Ectodermal cell (in vitro differentiated cells): ENCODE results near the gene SLC23A3.

Experiments
- H3K27ac ChIP-seq: 2 replicates; pipeline ENCODE4 v1.7.0; 2013; ENCODE audit warnings: mild to moderate bottlenecking, low read depth, low read length; ENCODE audit not compliant: insufficient read depth, poor library complexity, severe bottlenecking
- H3K27me3 ChIP-seq: 2 replicates; pipeline ENCODE4 v1.7.0; 2013; ENCODE audit warnings: mild to moderate bottlenecking, low read length; ENCODE audit not compliant: insufficient read depth, control insufficient read depth, poor library complexity, severe bottlenecking
- H3K36me3 ChIP-seq: one replicate; pipeline ENCODE4 v1.7.0; 2013; ENCODE audit warnings: low read length; ENCODE audit not compliant: control insufficient read depth, insufficient read depth
- H3K4me1 ChIP-seq: one replicate; pipeline ENCODE4 v1.7.0; 2013; ENCODE audit warnings: low read length; ENCODE audit not compliant: control insufficient read depth, insufficient read depth
- H3K4me3 ChIP-seq: 2 replicates; pipeline ENCODE4 v1.7.0; 2013; ENCODE audit warnings: low read depth, low read length, control low read depth; ENCODE audit not compliant: insufficient read depth
- H3K9me3 ChIP-seq: 2 replicates; pipeline ENCODE4 v1.7.0; 2013; ENCODE audit warnings: mild to moderate bottlenecking, low read length, moderate library complexity; ENCODE audit not compliant: control insufficient read depth
- WGBS, 2 experiments: methylation state at CpG; one replicate each; pipeline ENCODE4 v1.1.7; 2013; ENCODE audit warnings: missing lambda C conversion rate in 2 of 2; 5-methylcytosine and 5-hydroxymethylcytosine counted together

SLC23A3 gene

DNA sequence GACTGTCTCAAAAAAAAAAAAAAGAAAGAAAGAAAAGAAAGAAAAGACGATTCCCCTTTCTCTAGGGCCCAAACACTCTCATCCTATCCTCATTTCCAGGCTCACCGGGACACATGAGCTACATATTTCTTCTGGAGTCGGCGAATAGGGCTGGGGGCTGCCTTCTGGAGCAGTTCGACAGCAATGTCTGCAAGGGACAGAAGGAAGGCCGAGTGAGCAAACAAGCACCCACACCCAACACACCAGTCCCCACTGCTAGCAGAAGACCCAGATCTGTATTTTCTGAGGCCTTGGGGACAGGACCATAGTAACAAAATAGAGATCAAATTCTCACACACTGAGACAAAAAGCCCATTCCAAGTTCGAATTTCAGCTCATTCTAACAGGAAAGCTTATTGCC, 5.7 kb upstream of the SLC23A3 start:
- Histone ChIP-seq H3K36me3 (peaks cover 11% of the 10 kb centered on the region), H3K4me1 (peaks cover 15% of the 10 kb centered on the region), H3K4me3 (peak overlapping the region; percentile 88), H3K9me3 (no peaks in the 10 kb centered on the region), H3K27me3 (no peaks in the 10 kb centered on the region), H3K27ac (no peak overlapping the region)
- WGBS, 2 experiments: 90 to 91% methylated on average over 7 of the region's 7 CpGs

DNA sequence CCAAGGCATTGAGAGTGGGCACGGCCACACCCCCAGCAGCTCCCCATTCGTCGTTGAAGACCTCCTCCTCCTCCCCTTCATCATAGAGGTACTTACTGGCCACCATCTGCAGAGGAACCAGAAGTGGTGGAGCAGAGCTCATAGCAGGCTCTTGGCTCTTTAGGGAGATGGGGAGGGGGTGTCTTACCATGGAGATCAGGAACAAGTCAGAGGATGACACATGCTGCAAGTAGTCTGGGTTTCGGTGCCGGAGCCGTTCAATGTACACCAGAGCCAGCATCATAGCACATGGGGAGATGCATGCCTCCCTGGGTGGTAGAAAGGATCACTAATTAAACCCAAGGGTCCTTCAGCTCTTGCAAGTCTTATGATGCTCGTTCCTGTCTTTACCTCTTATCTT, 5.0 kb upstream of the SLC23A3 start:
- WGBS, 2 experiments: 92 to 93% methylated on average over 7 of the region's 7 CpGs
- Histone ChIP-seq H3K9me3 (no peaks in the 10 kb centered on the region), H3K4me1 (peaks cover 15% of the 10 kb centered on the region), H3K27ac (no peak overlapping the region), H3K27me3 (no peaks in the 10 kb centered on the region), H3K36me3 (peaks cover 4% of the 10 kb centered on the region), H3K4me3 (no peak overlapping the region)

DNA sequence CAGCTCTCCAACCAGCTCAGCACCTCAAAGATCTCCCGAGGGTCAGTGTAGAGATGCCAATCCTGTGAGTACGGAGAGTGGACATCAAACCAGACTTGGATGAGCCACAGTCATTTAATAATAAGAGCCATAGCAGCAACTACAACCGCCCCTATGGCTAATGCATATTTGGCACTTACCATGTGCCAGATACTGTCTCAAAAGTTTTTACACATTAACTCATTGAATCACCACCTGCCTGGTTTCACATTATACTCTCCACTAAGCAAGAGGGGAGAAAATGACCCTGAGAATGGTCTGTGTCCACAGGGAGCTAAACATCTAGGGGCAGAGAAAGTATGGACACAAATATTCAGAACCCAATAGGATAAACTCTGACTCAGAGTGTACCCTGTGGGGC, 4.3 kb upstream of the SLC23A3 start:
- no peaks in the 10 kb centered on the region for H3K36me3 ChIP-seq
- H3K27me3 ChIP-seq: no peaks in the 10 kb centered on the region
- peaks cover 12% of the 10 kb centered on the region for H3K4me1 ChIP-seq
- no peaks in the 10 kb centered on the region for H3K9me3 ChIP-seq
- no peak overlapping the region for H3K27ac ChIP-seq
- H3K4me3 ChIP-seq: no peak overlapping the region
- WGBS, 2 experiments: 88 to 97% methylated on average over 3 of the region's 3 CpGs

DNA sequence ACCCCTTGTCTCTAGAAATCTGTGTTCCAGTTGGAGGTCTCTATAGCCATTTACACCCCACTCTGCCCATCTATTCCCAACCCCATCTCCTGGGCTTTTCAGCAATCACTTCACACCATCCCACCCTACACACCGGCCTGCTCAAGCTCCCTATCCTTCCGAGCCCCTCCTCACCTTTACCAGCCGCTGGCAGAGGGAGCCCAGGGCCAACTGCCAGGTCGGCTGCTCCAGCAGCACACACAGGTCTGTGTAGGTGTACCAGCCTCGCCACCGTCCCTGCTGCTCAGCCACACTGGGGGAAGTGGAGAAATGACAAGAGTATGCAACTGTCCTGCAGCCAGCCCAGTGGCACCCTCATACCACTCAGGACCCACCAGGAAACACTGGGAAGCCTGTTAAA, 3.3 kb upstream of the SLC23A3 start:
- no peaks in the 10 kb centered on the region for H3K36me3 ChIP-seq
- H3K27ac ChIP-seq: no peak overlapping the region
- 93 to 95% methylated on average over 6 of the region's 6 CpGs for WGBS, 2 experiments
- no peak overlapping the region for H3K4me3 ChIP-seq
- no peaks in the 10 kb centered on the region for H3K9me3 ChIP-seq
- peaks cover 6% of the 10 kb centered on the region for H3K4me1 ChIP-seq
- no peaks in the 10 kb centered on the region for H3K27me3 ChIP-seq

DNA sequence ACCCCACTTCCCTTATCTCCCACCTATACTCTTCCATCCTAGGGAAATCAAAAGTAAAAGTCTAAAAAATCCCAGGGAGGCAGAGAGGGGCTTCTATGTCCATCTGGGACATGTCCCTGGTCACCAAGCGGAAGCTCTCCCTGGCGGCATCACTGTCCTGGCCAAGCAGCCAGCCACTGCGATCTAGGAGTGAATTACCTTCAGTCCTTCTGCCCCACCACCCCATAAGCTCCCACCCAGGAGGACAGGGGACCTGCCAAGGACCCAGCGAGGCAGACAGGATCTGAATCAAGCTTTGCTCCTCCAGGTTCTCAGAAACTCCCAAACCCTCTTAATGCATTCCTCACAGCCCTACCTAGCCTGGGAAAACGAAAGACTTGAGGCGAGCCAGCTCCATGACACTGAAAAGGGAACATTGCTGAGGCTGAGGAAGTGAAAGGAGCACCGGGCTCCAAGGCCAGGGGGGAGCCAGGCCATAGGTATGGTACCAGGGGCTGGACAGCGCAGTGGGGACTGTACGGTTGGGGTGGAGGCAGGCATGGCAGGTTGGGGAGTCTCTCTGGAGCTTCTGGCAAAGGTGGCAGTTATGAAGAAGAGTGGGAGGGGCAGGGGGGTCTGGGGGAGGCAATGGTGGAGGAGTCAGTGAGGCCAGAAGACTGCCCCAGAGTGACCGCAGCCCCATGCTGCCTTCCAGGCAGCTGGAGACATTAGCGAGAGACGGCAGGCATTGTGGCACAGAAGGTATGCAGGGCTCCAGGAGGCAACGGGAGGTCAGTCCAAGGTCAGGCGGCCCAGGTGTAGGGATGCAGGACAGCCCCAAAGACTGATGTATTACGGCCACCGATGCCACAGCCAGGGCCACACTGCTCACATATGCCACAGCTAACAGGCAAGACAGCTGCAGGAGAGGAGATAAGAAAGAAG, 2.7 kb upstream of the SLC23A3 start:
- Histone ChIP-seq H3K27ac (no peak overlapping the region), H3K9me3 (no peaks in the 10 kb centered on the region), H3K27me3 (no peaks in the 10 kb centered on the region), H3K4me1 (peaks cover 6% of the 10 kb centered on the region), H3K4me3 (no peak overlapping the region), H3K36me3 (no peaks in the 10 kb centered on the region)
- 90% methylated on average over 16 of the region's 16 CpGs for WGBS, 2 experiments

DNA sequence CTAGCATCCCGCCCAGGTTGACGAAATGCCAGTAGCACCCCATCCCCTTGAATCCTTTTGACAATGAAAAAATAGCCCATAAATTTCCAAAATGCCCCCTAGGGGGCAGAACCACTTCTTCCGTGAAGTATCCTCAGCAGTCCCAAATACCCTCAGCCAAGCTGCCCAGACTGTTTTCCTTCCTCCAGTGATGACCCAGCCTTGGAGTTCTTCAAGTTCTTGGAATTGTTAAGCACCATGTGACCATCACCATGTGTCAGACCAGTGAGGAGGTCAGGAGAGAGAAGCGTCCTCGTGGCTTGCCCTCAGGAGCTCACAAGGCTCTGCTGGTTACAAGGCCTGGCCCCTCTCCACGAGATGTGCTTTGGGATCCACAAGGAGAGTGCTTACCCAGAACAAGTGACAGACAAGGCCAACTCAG, 1.4 kb upstream of the SLC23A3 start:
- 63 to 65% methylated on average over 6 of the region's 6 CpGs for WGBS, 2 experiments
- no peaks in the 10 kb centered on the region for H3K36me3 ChIP-seq
- H3K27ac ChIP-seq: no peak overlapping the region

DNA sequence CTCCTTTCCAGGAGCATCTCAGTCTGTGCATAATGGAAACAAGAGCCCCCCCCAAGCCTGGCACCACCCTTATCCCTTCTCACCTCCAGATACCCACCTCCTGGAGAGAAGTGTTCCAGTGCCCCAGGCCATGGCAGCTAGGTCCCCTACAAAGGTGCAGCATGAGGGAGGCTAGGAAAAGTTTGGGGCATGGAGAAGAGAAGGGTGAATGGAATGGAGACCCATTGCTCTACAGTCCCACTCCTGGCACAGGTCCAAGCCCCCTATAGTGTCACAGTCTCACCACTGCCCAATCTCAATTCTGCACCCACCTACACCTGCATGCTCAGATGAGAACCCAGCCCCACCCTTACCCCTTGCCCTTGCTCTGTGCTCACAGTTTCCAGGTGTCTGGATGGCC, 897 bp downstream of the SLC23A3 start:
- no peaks in the 10 kb centered on the region for H3K36me3 ChIP-seq
- H3K27me3 ChIP-seq: no peaks in the 10 kb centered on the region
- no peaks in the 10 kb centered on the region for H3K9me3 ChIP-seq
- H3K4me1 ChIP-seq: no peaks in the 10 kb centered on the region
- H3K27ac ChIP-seq: no peak overlapping the region
- no peak overlapping the region for H3K4me3 ChIP-seq

More for the DNA sequence above, 1.4 kb upstream of the SLC23A3 start:
- Histone ChIP-seq H3K4me1 (peaks cover 6% of the 10 kb centered on the region), H3K4me3 (no peak overlapping the region), H3K27me3 (no peaks in the 10 kb centered on the region), H3K9me3 (no peaks in the 10 kb centered on the region)

DNA sequence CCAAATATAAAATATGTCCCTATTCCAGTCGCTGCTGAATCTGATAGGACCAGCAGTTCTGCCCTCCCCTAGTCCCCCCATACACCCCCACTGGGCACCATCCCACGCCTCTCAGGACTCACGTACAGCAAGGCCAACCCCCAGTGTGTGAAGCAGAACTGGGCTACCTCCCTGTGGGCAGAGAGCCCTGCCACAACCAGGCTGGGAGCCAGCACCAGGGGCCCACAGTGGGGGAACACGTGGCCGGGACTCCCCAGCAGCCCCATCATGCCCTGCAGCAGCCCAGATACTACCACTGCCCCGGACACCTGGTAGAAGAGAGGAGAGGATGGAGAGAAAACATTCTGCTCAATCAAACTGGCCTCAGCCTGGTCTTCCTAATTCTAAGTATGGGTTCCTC, 1.3 kb downstream of the SLC23A3 start:
- no peaks in the 10 kb centered on the region for H3K27me3 ChIP-seq
- no peak overlapping the region for H3K4me3 ChIP-seq
- no peaks in the 10 kb centered on the region for H3K4me1 ChIP-seq
- WGBS, 2 experiments: 82 to 85% methylated on average over 6 of the region's 6 CpGs
- H3K36me3 ChIP-seq: no peaks in the 10 kb centered on the region
- no peaks in the 10 kb centered on the region for H3K9me3 ChIP-seq
- H3K27ac ChIP-seq: no peak overlapping the region

DNA sequence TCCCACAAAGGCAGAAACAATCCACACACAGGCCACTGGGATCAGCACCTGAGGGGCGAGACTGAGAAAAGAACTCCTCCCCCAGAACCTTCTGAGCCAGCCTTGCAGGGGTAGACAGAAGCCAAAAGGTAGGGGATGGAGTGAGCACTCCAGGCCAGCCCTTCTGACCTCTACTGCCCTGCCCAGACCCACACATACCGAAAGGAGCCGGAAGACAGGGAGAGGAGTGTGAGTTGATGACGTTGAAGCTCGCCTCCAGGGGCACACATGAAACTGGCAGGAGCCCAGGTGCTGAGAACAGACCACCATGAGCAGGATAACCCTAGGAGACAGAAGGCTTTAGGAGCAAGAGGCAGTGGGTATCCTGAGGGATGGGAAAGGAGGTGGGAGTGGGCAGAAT, 1.8 kb downstream of the SLC23A3 start:
- Histone ChIP-seq H3K9me3 (no peaks in the 10 kb centered on the region), H3K4me1 (no peaks in the 10 kb centered on the region), H3K36me3 (no peaks in the 10 kb centered on the region), H3K4me3 (no peak overlapping the region), H3K27me3 (peaks cover 4% of the 10 kb centered on the region), H3K27ac (no peak overlapping the region)
- WGBS, 2 experiments: 60 to 64% methylated on average over 5 of the region's 5 CpGs

DNA sequence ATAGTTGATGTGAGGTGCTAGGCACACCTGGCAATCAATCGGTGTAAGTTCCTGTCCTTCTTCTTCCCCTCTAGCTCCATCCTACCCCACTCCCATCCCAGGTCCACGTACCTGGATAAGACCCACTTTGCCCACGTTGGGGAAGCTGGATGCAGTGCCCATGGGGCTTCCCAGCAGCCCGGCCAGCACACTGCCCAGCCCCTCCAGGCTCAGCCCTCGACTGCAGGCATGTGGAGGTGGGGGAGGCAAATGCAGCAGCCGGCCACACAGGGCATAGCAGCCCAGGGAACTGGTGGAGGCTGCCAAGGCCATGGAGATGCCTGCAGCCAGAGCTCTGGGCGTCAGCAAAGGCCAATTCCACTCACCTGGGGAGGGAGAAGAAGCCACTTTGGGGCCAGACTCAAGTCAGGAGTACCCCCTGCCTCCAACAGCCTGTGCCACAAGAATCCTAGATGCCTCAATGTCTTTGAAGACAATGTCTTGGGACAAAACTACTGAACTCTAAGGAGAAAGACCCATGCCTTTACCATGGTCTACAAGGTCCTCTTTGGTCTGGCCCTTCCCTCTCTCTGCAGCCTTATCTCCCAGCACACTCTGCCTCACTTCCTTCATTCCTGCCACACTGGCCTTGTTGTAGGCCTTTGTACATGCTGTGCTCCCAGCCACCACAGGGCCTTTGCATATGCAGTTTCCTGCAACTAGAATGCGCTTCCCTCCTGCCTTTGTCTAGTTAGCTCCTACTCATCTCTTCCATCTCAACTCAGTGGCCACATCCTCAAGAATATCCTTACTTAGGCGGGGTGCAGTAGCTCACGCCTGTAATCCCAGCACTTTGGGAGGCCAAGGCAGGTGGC, 4.5 kb downstream of the SLC23A3 start:
- Histone ChIP-seq H3K27ac (no peak overlapping the region), H3K27me3 (peaks cover 7% of the 10 kb centered on the region), H3K36me3 (no peaks in the 10 kb centered on the region), H3K4me1 (no peaks in the 10 kb centered on the region), H3K4me3 (no peak overlapping the region), H3K9me3 (no peaks in the 10 kb centered on the region)
- 83% methylated on average over 10 of the region's 10 CpGs for WGBS, 2 experiments
